ENCODE data around the gene ANAPC7. TPM values are rescaled to one million over a fixed set of nuclear protein-coding genes. Genes with fewer than 3 reads are reported as not detected.

ANAPC7 gene
- total and polyA plus RNA-seq, 9 of the 15 experiments (the other 6 are each of a cell fraction or from before 2014, with no cell fraction given), result 46.7 to 158 (median 109) TPM

DNA sequence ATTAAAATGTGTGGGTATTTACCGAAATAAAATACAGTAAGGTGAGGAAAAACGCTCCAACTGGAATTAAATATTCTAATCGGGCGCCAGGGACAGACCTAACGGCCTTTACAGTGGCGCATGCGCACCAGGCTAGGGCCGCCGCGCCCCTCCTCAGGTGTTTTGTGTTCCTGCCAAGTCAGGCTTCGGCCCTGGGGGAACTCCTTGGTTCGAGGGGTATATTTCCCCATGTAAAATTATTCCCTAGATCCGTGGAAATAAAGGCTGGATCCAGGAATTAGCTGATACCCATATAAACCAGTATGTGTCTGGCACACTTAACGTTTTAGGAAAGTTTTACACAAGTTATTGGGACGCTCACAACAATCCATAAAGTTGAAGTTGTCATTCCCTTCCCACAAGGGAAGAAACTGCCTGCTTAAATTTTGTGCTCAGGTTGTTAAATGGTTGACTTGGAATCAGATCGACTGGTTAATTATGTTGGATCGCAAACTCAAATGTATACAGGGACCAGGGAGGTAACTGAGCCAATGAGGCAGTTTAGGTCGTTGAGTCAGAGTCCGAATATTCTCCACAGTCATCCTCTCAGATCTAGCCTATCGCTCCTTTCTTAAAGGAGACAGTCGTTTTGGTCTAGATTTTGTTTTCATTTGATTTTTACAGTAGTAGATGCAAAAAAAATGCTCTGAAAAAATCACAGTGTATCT lies 621 bp upstream of the ANAPC7 start (continued):
- no peak for TF ChIP-seq ZNF41 (CRISPR knock-in tag; conservative IDR thresholded peaks at IDR 0.05)
- no peak for TF ChIP-seq XRCC4 (IDR thresholded peaks at IDR 0.05; ENCODE audit: extremely low read depth, insufficient read depth, insufficient read length)
- peak; percentile 41 for TF ChIP-seq NFE2 (IDR thresholded peaks at IDR 0.05; ENCODE audit: low read depth)
- TF ChIP-seq SIX5 (IDR thresholded peaks at IDR 0.05; ENCODE audit: borderline replicate concordance in 1 of 2, insufficient read depth in 1 of 2, low read depth in 1 of 2, low read length in 2 of 2), result no peak
- TF ChIP-seq ZNF24 (IDR thresholded peaks at IDR 0.05), result no peak
- TF ChIP-seq, protein P1, sequence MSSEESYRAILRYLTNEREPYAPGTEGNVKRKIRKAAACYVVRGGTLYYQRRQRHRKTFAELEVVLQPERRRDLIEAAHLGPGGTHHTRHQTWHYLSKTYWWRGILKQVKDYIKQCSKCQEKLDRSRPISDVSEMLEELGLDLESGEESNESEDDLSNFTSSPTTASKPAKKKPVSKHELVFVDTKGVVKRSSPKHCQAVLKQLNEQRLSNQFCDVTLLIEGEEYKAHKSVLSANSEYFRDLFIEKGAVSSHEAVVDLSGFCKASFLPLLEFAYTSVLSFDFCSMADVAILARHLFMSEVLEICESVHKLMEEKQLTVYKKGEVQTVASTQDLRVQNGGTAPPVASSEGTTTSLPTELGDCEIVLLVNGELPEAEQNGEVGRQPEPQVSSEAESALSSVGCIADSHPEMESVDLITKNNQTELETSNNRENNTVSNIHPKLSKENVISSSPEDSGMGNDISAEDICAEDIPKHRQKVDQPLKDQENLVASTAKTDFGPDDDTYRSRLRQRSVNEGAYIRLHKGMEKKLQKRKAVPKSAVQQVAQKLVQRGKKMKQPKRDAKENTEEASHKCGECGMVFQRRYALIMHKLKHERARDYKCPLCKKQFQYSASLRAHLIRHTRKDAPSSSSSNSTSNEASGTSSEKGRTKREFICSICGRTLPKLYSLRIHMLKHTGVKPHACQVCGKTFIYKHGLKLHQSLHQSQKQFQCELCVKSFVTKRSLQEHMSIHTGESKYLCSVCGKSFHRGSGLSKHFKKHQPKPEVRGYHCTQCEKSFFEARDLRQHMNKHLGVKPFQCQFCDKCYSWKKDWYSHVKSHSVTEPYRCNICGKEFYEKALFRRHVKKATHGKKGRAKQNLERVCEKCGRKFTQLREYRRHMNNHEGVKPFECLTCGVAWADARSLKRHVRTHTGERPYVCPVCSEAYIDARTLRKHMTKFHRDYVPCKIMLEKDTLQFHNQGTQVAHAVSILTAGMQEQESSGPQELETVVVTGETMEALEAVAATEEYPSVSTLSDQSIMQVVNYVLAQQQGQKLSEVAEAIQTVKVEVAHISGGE (CRISPR knock-in tag; IDR thresholded peaks at IDR 0.05), result 0 out of 6 replicates have a peak, but pooled peaks of 1 of the 3 experiments have one; percentile 51
- TF ChIP-seq, protein P2, sequence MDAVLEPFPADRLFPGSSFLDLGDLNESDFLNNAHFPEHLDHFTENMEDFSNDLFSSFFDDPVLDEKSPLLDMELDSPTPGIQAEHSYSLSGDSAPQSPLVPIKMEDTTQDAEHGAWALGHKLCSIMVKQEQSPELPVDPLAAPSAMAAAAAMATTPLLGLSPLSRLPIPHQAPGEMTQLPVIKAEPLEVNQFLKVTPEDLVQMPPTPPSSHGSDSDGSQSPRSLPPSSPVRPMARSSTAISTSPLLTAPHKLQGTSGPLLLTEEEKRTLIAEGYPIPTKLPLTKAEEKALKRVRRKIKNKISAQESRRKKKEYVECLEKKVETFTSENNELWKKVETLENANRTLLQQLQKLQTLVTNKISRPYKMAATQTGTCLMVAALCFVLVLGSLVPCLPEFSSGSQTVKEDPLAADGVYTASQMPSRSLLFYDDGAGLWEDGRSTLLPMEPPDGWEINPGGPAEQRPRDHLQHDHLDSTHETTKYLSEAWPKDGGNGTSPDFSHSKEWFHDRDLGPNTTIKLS (IDR thresholded peaks at IDR 0.05; ENCODE audit: borderline replicate concordance, low read depth), result 0 out of 2 replicates have a peak, but pooled peaks have one; percentile 17
- no peak; the same call in 1 of the 2 replicates for TF ChIP-seq MECOM (CRISPR knock-in tag; IDR thresholded peaks at IDR 0.05)
- peak; percentile 61; the same call in 1 of the 2 replicates for TF ChIP-seq POLR2H (tag; IDR thresholded peaks at IDR 0.05; ENCODE audit: low read depth)
- no peak for TF ChIP-seq NUFIP1 (IDR thresholded peaks at IDR 0.05; ENCODE audit: partially characterized antibody)
- peak; percentile 26; the same call in 1 of the 2 replicates for TF ChIP-seq HDGF (IDR thresholded peaks at IDR 0.05)
- 0 out of 2 replicates have a peak, but pooled peaks have one; percentile 44 for TF ChIP-seq SMARCE1 (IDR thresholded peaks at IDR 0.05)
- no peak for TF ChIP-seq KAT8 (IDR thresholded peaks at IDR 0.05; ENCODE audit: low read depth)
- no peak for TF ChIP-seq BCOR (IDR thresholded peaks at IDR 0.05)
- TF ChIP-seq MCM5 (IDR thresholded peaks at IDR 0.05; ENCODE audit: low read depth), result no peak
- no peak for TF ChIP-seq CREB1 (IDR thresholded peaks at IDR 0.05)
- 0 out of 2 replicates have a peak, but pooled peaks have one; percentile 13 for TF ChIP-seq CREB1 (CRISPR knock-in tag; IDR thresholded peaks at IDR 0.05)
- peak; percentile 50; the same call in 1 of the 2 replicates for TF ChIP-seq POLR2AphosphoS5 (IDR thresholded peaks at IDR 0.05; ENCODE audit: control insufficient read depth, insufficient read depth, low read depth, low read length)
- TF ChIP-seq KHSRP (IDR thresholded peaks at IDR 0.05), result no peak
- no peak for TF ChIP-seq RBM15 (IDR thresholded peaks at IDR 0.05; ENCODE audit: insufficient read depth, low read length)
- TF ChIP-seq, protein P3, sequence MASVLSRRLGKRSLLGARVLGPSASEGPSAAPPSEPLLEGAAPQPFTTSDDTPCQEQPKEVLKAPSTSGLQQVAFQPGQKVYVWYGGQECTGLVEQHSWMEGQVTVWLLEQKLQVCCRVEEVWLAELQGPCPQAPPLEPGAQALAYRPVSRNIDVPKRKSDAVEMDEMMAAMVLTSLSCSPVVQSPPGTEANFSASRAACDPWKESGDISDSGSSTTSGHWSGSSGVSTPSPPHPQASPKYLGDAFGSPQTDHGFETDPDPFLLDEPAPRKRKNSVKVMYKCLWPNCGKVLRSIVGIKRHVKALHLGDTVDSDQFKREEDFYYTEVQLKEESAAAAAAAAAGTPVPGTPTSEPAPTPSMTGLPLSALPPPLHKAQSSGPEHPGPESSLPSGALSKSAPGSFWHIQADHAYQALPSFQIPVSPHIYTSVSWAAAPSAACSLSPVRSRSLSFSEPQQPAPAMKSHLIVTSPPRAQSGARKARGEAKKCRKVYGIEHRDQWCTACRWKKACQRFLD (CRISPR knock-in tag; IDR thresholded peaks at IDR 0.05), result no peak
- TF ChIP-seq ETS2 (tag; IDR thresholded peaks at IDR 0.05; ENCODE audit: borderline replicate concordance, poor library complexity, severe bottlenecking), result no peak
